HepG2 (cell line): ENCODE data around the gene GFPT2. TPM values are rescaled to one million over a fixed set of nuclear protein-coding genes. Genes with fewer than 3 reads are reported as not detected.

Experiments
- ATAC-seq: fragments of 200-7000 bp; cut with Tn5 transposase; 3 replicates; pipeline ENCODE4 v1.9.1; 2020; ENCODE audit warnings: mild to moderate bottlenecking, moderate library complexity
- BruUV-seq: library from RNA; stranded (reverse); fragments of 400-500 nt; replicated peaks from 2 replicates; lab custom pipeline; 2021; lab: Mats Ljungman, UMichigan
- CTCF ChIA-PET: fragments of 300-600 bp; formaldehyde crosslinking; extraction: SDS; loops from one replicate; lab custom pipeline; 2021; ENCODE audit warnings: low total read pairs, inconsistent platforms, low intra/inter-chr PET ratio; lab: Yijun Ruan, JAX
- POLR2A ChIA-PET: fragments of 350-600 bp; sonication (Branson Sonifier 250); formaldehyde crosslinking; loops from one replicate; lab custom pipeline; 2020; ENCODE audit warnings: antibody characterized with exemption, inconsistent platforms; lab: Yijun Ruan, JAX
- DNase-seq: peaks from one replicate; pipeline ENCODE4 v3.0.0-alpha.2; 2015; ENCODE audit warnings: low spot score
- FAIRE-seq: peaks from 3 replicates; lab custom pipeline; 2011; peaks lifted over from hg19 to GRCh38; lab: Jason Lieb, UNC
- H2AFZ ChIP-seq: one replicate; pipeline ENCODE4 v1.6.1; 2011; ENCODE audit warnings: low read length, inconsistent platforms
- H3K27ac ChIP-seq: fragments of 300-600 bp; 3 replicates; pipeline ENCODE4 v1.8.0; 2011; ENCODE audit warnings: mixed run types, mild to moderate bottlenecking, mixed read lengths, low read length, inconsistent platforms; ENCODE audit not compliant: insufficient read depth; ENCODE audit errors: extremely low read length
- H3K27me3 ChIP-seq, 2 experiments: fragments of 200-600 bp in 1 of 2; 2 replicates in 1 of 2; 3 replicates in 1 of 2; pipeline versions ENCODE4 v1.6.0 to v1.8.0; 2011; ENCODE audit warnings: low read length in 2 of 2, mild to moderate bottlenecking in 2 of 2, moderate library complexity in 2 of 2, inconsistent platforms in 1 of 2; ENCODE audit not compliant: insufficient read depth in 2 of 2, control insufficient read depth in 1 of 2
- H3K36me3 ChIP-seq, 2 experiments: fragments of 200-600 bp in 1 of 2; replicated peaks in 1 of 2; 2 replicates in 1 of 2; 3 replicates in 1 of 2; pipeline versions ENCODE4 v1.5.1 to v1.8.0; 2011; ENCODE audit warnings: low read length in 2 of 2, inconsistent platforms in 1 of 2; ENCODE audit not compliant: insufficient read depth in 2 of 2, control insufficient read depth in 1 of 2
- H3K4me1 ChIP-seq: 2 replicates; pipeline ENCODE4 v1.5.1; 2012; ENCODE audit warnings: low read length, inconsistent platforms; ENCODE audit not compliant: insufficient read depth
- H3K4me2 ChIP-seq: 2 replicates; pipeline ENCODE4 v1.6.0; 2011; ENCODE audit warnings: low read depth, low read length, inconsistent platforms
- H3K4me3 ChIP-seq, 3 experiments: fragments of 200-600 bp in 1 of 3; sonication (generic), shearing (Covaris generic) in 1 of 3; replicated peaks in 1 of 3; 2 replicates each; pipeline ENCODE4 v1.5.1; 2011 to 2016; ENCODE audit warnings: low read length in 3 of 3, inconsistent platforms in 2 of 3, low read depth in 2 of 3, mild to moderate bottlenecking in 2 of 3, control low read depth in 1 of 3, mixed read lengths in 1 of 3; ENCODE audit not compliant: insufficient read depth in 1 of 3
- H3K79me2 ChIP-seq: one replicate; pipeline ENCODE4 v1.6.1; 2011; ENCODE audit warnings: low read length, inconsistent platforms; ENCODE audit not compliant: insufficient read depth
- H3K9ac ChIP-seq: 2 replicates; pipeline ENCODE4 v1.6.0; 2011; ENCODE audit warnings: mild to moderate bottlenecking, low read depth, low read length, inconsistent platforms; ENCODE audit not compliant: insufficient read depth
- H3K9me3 ChIP-seq: 2 replicates; pipeline ENCODE4 v1.5.1; 2012; ENCODE audit warnings: mild to moderate bottlenecking, low read length
- H4K20me1 ChIP-seq: 2 replicates; pipeline ENCODE4 v1.6.0; 2011; ENCODE audit warnings: inconsistent platforms, mild to moderate bottlenecking, low read length, moderate library complexity; ENCODE audit not compliant: insufficient read depth
- GMEB1 ChIP-seq: sonication (generic); formaldehyde crosslinking; IDR thresholded peaks from 2 replicates; pipeline ENCODE4 v1.5.1; 2020; ENCODE audit warnings: missing genetic modification reagents, mild to moderate bottlenecking, borderline replicate concordance
- IKZF1 ChIP-seq: fragments of 450-650 bp; IDR thresholded peaks from 2 replicates; pipeline ENCODE4 v1.7.1; 2016
- MXD1 ChIP-seq: sonication (generic); formaldehyde crosslinking; IDR thresholded peaks from 2 replicates; pipeline ENCODE4 v1.4.0; 2020; ENCODE audit warnings: mild to moderate bottlenecking, missing genetic modification reagents
- PREB ChIP-seq: sonication (generic); formaldehyde crosslinking; IDR thresholded peaks from 2 replicates; pipeline ENCODE4 v1.4.0; 2020; ENCODE audit warnings: missing genetic modification reagents
- SP1 ChIP-seq, 2 experiments: fragments of 450-650 bp in 1 of 2; sonication (generic) in 1 of 2; formaldehyde crosslinking in 1 of 2; IDR thresholded peaks; 2 replicates each; pipeline versions ENCODE4 v1.4.0 to v1.6.1; 2016 to 2020; ENCODE audit warnings: missing genetic modification reagents in 1 of 2
- ZBTB14 ChIP-seq: sonication (generic); formaldehyde crosslinking; IDR thresholded peaks from 2 replicates; pipeline ENCODE4 v1.4.0; 2020; ENCODE audit warnings: missing genetic modification reagents
- ZNF253 ChIP-seq: sonication (generic); formaldehyde crosslinking; IDR thresholded peaks from 2 replicates; pipeline ENCODE4 v1.8.0; 2022; ENCODE audit warnings: mild to moderate bottlenecking, missing genetic modification reagents, borderline replicate concordance
- ZNF432 ChIP-seq: sonication (generic); formaldehyde crosslinking; IDR thresholded peaks from 2 replicates; pipeline ENCODE4 v1.5.0; 2020; ENCODE audit warnings: missing genetic modification reagents, mild to moderate bottlenecking, borderline replicate concordance
- ZNF605 ChIP-seq: sonication (generic); formaldehyde crosslinking; IDR thresholded peaks from 2 replicates; pipeline ENCODE4 v1.8.0; 2022; ENCODE audit warnings: mild to moderate bottlenecking, missing genetic modification reagents
- ZNF747 ChIP-seq: sonication (generic); formaldehyde crosslinking; IDR thresholded peaks from 2 replicates; pipeline ENCODE4 v1.8.1; 2023; ENCODE audit warnings: missing genetic modification reagents, mild to moderate bottlenecking, borderline replicate concordance
- WGBS: methylation state at CpG from one replicate; pipeline ENCODE4 v1.1.6; 2017; ENCODE audit warnings: low lambda C conversion rate; 5-methylcytosine and 5-hydroxymethylcytosine counted together
- in situ Hi-C: cut with HindIII; loops from 2 replicates; pipeline ENCODE4 v1.10.0; 2017; ENCODE audit warnings: low pct_unique_long_range_greater_than_20kb; ENCODE audit not compliant: extremely low pct_ligation_motif_present
- intact Hi-C: fragments of 100-400 bp; cut with micrococcal nuclease; formaldehyde crosslinking; loops from one replicate; pipeline ENCODE4 v1.10.0; 2022; ENCODE audit not compliant: unreplicated experiment
- polyA plus RNA-seq, 8 experiments: library from polyadenylated mRNA; depleted of rRNA in 3 of 8; stranded (reverse) in 7 of 8; unstranded in 1 of 8; fragments of >200 nt; fragmentation: Illumina TruSeq in 4 of 8; extraction: Trizol in 4 of 8; gene quantifications; 2 replicates each; pipeline versions ENCODE4 v1.2.1 to v1.2.3, GENCODE V29; 2011 to 2016; ENCODE audit warnings: low read depth in 4 of 8, missing spikeins in 1 of 8, mixed read lengths in 1 of 8; ENCODE audit not compliant: insufficient read depth in 1 of 8
- total RNA-seq, 5 experiments: library from RNA; depleted of rRNA; stranded (reverse); fragments of >200 nt; fragmentation: Illumina TruSeq; extraction: Trizol; gene quantifications; 2 replicates each; pipeline ENCODE4 v1.2.3, GENCODE V29; 2016; ENCODE audit warnings: low read depth in 1 of 5

GFPT2 gene
- total and polyA plus RNA-seq, 2 of the 13 experiments (the other 11 are each of a cell fraction or from before 2014, with no cell fraction given): 0.18 TPM

GRCh38 chr5:180365829-180366228 lies 12.7 kb upstream of the GFPT2 start:
- no TSS peak for BruUV-seq
- in situ Hi-C loops (no loop called here), intact Hi-C loops (no loop called here)
- POLR2A ChIA-PET: no interaction called here
- no peak overlapping the region for H3K9ac ChIP-seq
- H3K9me3 ChIP-seq: no peaks in the 10 kb centered on the region
- ATAC-seq (no peak), FAIRE-seq (no peak)
- H2AFZ ChIP-seq: no peak overlapping the region
- H3K4me1 ChIP-seq: no peaks in the 10 kb centered on the region
- H4K20me1 ChIP-seq: no peaks in the 10 kb centered on the region
- H3K36me3 ChIP-seq: no peaks in the 10 kb centered on the region
- H3K4me2 ChIP-seq: no peak overlapping the region
- no peak for TF ChIP-seq SP1 (IDR thresholded peaks at IDR 0.05)
- no peak for TF ChIP-seq SP1 (CRISPR knock-in tag; IDR thresholded peaks at IDR 0.05)
- TF ChIP-seq MXD1 (CRISPR knock-in tag): no peak
- no peak for TF ChIP-seq ZNF605 (CRISPR knock-in tag)
- no peak for TF ChIP-seq GMEB1 (CRISPR knock-in tag)
- TF ChIP-seq ZBTB14 (CRISPR knock-in tag): no peak
- TF ChIP-seq ZNF253 (CRISPR knock-in tag): no peak
- TF ChIP-seq ZNF432 (CRISPR knock-in tag): no peak
- no peak for TF ChIP-seq IKZF1
- no peak for TF ChIP-seq PREB (CRISPR knock-in tag)
- no peak for TF ChIP-seq ZNF747 (CRISPR knock-in tag)
- TF ChIP-seq, all 625 proteins: peak for 0
- CTCF ChIA-PET: no interaction called here
- Histone ChIP-seq H3K79me2 (no peaks in the 10 kb centered on the region), H3K27me3 (peaks cover 7 to 30% of the 10 kb centered on the region in 2 experiments; a peak in 4 of 5 replicates), H3K4me3 (no peak overlapping the region), H3K27ac (no peak overlapping the region)
- DNase-seq: no peak
- WGBS: 40% methylated on average over 4 of the region's 4 CpGs
